GM21526 (cell line): Measurements from ENCODE around the gene CDKN2B.
"Not testable (repeated sequence)": the region's sequence is repeated elsewhere in the genome, so short reads cannot be mapped to it uniquely, and the experiment has no call there.

ENCODE experiments used
- ATAC-seq: cut with Tn5 transposase; IDR thresholded peaks from one replicate; pipeline ENCODE4 v1.9.1; 2021; ENCODE audit warnings: moderate library complexity; ENCODE audit not compliant: unreplicated experiment, low FRiP score

Gene CDKN2B

DNA sequence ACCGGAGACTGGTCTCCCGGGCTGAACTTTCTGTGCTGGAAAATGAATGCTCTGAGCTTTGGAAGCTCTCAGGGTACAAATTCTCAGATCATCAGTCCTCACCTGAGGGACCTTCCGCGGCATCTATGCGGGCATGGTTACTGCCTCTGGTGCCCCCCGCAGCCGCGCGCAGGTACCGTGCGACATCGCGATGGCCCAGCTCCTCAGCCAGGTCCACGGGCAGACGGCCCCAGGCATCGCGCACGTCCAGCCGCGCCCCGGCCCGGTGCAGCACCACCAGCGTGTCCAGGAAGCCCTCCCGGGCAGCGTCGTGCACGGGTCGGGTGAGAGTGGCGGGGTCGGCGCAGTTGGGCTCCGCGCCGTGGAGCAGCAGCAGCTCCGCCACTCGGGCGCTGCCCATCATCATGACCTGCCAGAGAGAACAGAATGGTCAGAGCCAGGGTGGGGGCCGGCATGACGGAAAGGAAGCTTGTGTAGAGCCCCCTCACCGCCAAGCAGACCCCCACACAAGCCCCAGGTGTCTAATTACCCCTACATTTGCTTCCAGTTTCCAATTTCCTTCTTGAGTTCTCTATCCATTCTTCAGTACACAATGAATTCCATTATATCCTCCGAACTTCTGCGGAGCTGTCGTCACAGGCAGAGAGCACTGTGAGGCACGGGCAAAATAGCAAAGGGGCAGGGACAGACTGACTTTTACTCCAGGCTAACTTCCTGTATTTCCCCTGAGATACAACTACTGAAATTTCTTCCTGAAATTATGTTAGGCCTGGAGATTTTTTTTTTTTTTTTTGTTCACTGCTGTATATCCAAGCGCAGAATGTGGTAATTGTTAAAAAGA is 38.1 kb downstream of the CDKN2B start:
- no peak for ATAC-seq

- ATAC-seq, result no peak
These were observed 38.9 kb downstream of the CDKN2B start for GRCh38 chr9:21969951-21970799.

- ATAC-seq, result no peak
These were observed 39.8 kb downstream of the CDKN2B start for GRCh38 chr9:21969011-21969940.

DNA sequence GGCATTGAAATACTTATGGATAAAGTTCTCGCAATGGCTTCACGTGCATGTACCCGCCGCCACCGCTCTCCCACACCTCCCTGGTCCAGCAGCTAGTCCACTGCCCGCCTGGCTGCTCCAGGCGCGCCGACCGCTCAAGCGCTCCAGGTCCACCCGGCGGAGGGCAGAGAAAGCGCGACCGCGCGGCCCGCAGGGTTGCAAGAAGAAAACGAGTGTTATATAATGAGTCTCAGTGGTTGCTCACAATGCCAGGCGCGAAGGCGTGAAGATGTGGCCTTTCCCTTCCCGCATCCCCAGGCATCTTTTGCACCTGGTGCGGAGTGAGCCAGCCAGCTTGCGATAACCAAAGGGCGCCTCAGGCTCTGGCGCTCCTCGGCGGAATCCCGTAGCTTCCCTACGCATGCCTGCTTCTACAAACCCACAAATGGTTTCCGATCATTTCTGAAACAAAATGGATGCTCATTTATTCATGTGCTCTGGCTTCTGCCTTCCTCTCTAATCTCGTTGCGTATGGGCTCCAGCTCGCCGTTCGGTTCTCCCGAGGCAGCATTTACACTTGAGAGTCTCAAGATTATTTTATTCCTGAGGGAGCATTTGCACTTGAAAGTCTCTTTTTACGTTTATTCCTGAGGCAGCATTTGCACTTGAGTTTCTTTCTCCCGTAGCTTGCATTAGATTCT is 40.6 kb downstream of the CDKN2B start:
- no peak for ATAC-seq

- ATAC-seq, result no peak
These were observed 41.4 kb downstream of the CDKN2B start for GRCh38 chr9:21967702-21968101.

DNA sequence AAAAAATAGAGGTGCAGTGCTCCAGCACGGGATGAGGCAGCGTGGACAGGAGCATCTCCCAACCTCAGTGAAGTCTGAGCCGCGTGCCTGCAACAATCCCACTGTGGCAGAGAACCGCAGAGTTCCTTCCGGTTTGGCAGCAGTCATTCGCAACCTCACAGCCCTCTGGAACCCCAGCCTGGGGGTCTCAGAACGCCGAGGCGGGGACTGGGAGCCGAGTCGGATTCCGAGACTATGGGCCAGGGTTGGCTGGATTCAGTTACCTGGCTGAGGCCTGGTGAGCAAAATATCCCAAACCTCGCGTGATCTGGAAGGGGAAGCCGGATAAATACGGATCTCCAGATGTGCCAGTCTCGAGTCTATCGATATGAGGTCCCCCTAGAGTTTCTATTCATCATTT is 41.9 kb downstream of the CDKN2B start:
- ATAC-seq, result no peak

DNA sequence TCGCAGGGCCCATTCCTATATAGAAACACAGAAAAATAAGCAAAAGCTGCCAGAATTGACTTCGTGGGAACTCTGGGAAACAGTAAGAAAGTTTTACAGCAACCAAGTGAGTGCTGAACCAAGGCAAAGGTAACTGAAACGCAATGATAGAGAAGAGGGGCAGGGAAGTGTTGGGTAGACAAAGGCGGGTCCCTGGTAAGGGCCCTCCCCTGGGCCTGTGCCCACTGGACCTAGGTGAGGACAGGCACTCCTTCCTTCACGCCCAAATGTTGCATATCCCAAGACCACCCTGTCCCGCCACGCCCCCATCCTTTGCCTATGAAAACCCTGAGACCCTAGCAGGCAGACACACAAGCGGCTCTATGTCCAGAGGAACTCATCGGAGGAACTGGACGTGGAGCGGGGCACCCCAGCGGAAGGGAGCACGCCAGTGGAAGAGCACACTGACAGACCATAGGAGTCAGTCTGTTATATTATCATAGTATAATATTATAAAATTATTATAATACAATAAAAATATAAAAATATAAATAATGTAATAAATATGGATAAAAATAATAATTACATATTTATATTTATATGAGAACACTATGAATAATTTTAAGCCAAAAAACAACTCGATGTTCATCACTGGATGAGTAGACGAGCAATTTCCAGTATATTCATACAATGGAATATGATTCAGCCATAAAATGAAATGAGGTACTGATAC is 42.8 kb downstream of the CDKN2B start:
- no peak for ATAC-seq

DNA sequence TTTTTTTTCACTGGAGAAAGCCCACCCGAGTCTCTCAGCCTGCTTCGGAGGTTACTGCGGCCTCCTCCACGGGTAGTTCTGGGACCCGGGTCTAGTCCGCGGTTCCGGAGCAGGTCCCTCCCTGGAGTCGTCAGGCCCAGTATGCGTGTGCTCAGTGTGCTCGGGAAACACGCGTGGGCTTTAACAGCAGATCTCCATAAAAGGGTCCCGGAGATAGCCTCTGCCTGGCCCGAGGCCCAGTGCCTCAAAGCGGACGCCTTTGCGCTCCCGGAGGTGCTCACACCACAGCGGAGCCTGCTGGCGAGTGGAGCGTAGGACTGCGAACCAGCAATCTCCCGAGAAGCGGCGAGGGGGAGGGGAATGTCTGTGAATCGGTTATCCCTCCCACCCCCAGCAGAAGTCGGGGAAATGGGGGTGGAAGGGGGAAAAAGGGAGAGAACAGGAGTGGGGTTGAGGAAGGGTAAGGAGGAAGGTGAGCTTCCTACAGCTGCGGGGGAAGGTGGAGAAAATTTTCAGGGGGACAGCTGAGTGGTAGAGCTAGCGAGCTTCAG is 43.6 kb downstream of the CDKN2B start:
- no peak for ATAC-seq

- ATAC-seq, result no peak
These were observed 44.1 kb downstream of the CDKN2B start for GRCh38 chr9:21964925-21965385.

DNA sequence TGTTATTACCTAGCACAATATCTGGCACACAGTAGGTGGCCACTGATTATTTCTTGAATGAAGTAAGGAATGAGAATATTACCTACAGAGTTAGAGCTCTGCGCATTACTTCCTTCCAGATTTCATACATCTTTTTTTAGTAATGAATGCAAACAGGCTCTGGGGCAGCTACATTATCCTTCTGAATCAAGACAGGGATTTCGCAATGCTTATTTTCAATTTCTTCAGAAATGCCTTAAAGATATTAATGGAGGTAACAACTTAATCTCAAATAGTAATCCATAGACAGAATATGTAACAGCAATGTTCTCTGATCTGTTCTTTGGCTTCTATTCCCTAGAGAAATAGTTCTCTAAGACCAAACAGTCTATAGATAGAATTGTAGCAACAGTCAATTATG is 47.5 kb downstream of the CDKN2B start:
- no peak for ATAC-seq

GRCh38 chr9:21959268-21959667 is 49.8 kb downstream of the CDKN2B start:
- not testable (repeated sequence) for ATAC-seq

- ATAC-seq, result no peak
These were observed 50.3 kb downstream of the CDKN2B start for GRCh38 chr9:21958833-21959232.
